GM12875 (cell line): ENCODE data around the gene SPR.

Source experiments
- H3K4me3 ChIP-seq: one replicate; pipeline ENCODE4 v1.5.1; 2011; ENCODE audit warnings: low read depth, low read length, control low read depth
- CTCF ChIP-seq: IDR thresholded peaks from 2 replicates; pipeline ENCODE4 v1.5.1; 2011; ENCODE audit warnings: low read depth, mild to moderate bottlenecking, control low read depth, inconsistent platforms, low read length, moderate library complexity, borderline replicate concordance; ENCODE audit not compliant: insufficient read depth

The SPR gene

GRCh38 chr2:72848436-72849137 is 38.6 kb upstream of the SPR start:
- TF ChIP-seq CTCF, result no peak
- no peak overlapping the region for H3K4me3 ChIP-seq

- H3K4me3 ChIP-seq, result no peak overlapping the region
- TF ChIP-seq CTCF, result no peak
Observed at GRCh38 chr2:72849138-72849462, 38.1 kb upstream of the SPR start.

- H3K4me3 ChIP-seq, result no peak overlapping the region
- TF ChIP-seq CTCF, result no peak
Observed at GRCh38 chr2:72851333-72851732, 35.9 kb upstream of the SPR start.

- peak; percentile 59; the same call in 1 of the 2 replicates for TF ChIP-seq CTCF
- H3K4me3 ChIP-seq, result no peak overlapping the region
Observed at GRCh38 chr2:72859831-72860262, 27.4 kb upstream of the SPR start.

GRCh38 chr2:72862239-72862988 is 24.8 kb upstream of the SPR start:
- no peak overlapping the region for H3K4me3 ChIP-seq
- peak; percentile 99 for TF ChIP-seq CTCF

GRCh38 chr2:72863046-72863445 is 24.2 kb upstream of the SPR start:
- no peak for TF ChIP-seq CTCF

GRCh38 chr2:72864500-72864899 is 22.7 kb upstream of the SPR start:
- H3K4me3 ChIP-seq, result no peak overlapping the region
- TF ChIP-seq CTCF, result no peak

More at GRCh38 chr2:72863046-72863445, 24.2 kb upstream of the SPR start:
- no peak overlapping the region for H3K4me3 ChIP-seq
